Subcutaneous abdominal adipose tissue (tissue), 5 donors: ENCODE data around the gene POLR1G.

Experiments used
- H3K27ac ChIP-seq: one replicate; pipeline ENCODE4 v1.7.0; 2013; ENCODE audit warnings: low read depth, mild to moderate bottlenecking, inconsistent platforms, low read length, moderate library complexity
- H3K27me3 ChIP-seq, 5 donors: one replicate each; pipeline ENCODE4 v1.7.0; 2013; ENCODE audit warnings: low read length in 5 of 5, inconsistent platforms in 1 of 5; ENCODE audit not compliant: control insufficient read depth in 5 of 5, insufficient read depth in 4 of 5
- H3K36me3 ChIP-seq, 5 donors: one replicate each; pipeline ENCODE4 v1.7.0; 2013; ENCODE audit warnings: low read length in 5 of 5; ENCODE audit not compliant: control insufficient read depth in 5 of 5, insufficient read depth in 5 of 5
- H3K4me1 ChIP-seq, 5 donors: one replicate each; pipeline ENCODE4 v1.7.0; 2013; ENCODE audit warnings: low read length in 5 of 5, mild to moderate bottlenecking in 3 of 5, moderate library complexity in 1 of 5; ENCODE audit not compliant: control insufficient read depth in 5 of 5, insufficient read depth in 5 of 5
- H3K4me3 ChIP-seq, 5 donors: one replicate each; pipeline ENCODE4 v1.7.0; 2013; ENCODE audit warnings: low read length in 5 of 5, low read depth in 1 of 5
- H3K9ac ChIP-seq, 5 donors: one replicate each; pipeline ENCODE4 v1.7.0; 2013; ENCODE audit warnings: low read length in 5 of 5, mild to moderate bottlenecking in 4 of 5, moderate library complexity in 3 of 5
- H3K9me3 ChIP-seq, 5 donors: one replicate each; pipeline ENCODE4 v1.7.0; 2013; ENCODE audit warnings: low read length in 5 of 5; ENCODE audit not compliant: control insufficient read depth in 5 of 5
- donor health status: healthy.
- donor health status: healthy.
- donor health status: healthy.
- donor health status: healthy.
- donor health status: healthy.

The POLR1G gene

DNA sequence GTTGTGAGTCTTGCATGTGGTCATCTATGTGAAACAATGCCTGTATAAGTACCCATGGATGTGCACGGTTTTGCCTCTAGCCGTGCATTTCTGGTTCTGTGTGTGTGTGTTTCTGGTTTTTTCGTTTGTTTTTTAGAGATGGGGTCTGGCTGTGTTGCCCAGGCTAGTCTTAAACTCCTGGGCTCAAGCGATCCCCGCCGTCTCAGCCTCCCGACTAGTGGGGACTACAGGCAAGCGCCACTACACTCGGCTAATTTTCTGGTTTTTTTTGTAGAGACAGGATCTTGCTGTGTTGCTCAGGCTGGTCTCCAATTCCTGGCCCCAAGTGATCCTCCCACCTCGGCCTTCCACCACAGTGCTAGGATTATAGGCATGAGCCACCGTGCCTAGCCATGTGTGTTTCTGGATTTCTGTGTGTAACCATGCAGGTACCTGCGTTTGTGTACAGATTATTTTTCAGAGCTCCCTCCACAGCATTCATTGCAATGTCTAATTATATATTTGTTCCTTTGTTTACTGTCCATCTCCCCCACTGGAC is 45.5 kb downstream of the POLR1G start:
- Histone ChIP-seq H3K27ac (no peak overlapping the region), H3K27me3 (peaks cover 0 to 3% (median 0%) of the 10 kb centered on the region in 5 donors), H3K4me3 (peak overlapping the region in 4 of 5 donors; percentile 71 to 90 (median 83)), H3K9me3 (no peaks in the 10 kb centered on the region), H3K36me3 (no peaks in the 10 kb centered on the region), H3K9ac (no peak overlapping the region), H3K4me1 (peaks cover 4 to 41% (median 29%) of the 10 kb centered on the region in 5 donors)

DNA sequence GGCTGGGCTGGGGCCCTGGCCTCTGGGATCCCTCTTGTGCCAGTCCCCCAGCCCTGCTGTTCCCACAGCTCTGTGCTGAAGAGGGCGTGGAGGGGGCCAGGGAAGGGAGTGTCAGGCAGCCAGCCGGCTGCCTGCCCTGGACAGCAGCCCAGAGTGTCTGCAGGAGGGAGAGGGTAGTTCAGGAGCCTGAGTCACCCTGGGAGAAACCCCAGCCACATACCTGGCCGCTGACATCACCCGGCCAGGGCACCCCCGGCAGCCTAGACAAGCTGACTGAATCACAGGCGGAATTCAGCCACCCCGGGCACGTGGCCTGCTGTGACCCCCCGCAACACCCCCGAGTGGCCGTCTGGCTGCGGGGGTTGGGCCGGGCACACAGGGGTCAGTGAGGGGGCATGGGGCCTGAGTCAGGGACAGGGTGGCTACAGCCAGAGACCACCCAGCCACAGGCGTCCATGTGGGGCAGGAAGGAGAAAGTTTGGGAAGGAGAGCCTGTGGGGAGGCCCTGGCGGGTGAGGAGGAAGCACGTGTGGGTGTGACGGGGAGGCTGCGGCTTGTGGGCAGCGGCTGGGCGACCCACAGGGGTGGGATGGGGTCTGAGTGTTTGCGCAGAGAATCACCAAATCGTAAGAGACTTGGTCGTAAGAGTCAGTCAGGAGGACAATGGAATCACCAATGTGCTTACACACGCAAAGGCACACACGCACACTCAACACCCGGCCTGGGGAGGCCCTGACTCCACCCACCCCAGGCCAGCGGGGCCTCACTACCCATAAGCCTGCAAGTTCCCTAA is 49.5 kb downstream of the POLR1G start:
- Histone ChIP-seq H3K4me3 (peak overlapping the region in 1 of 5 donors; percentile 34), H3K9ac (peak overlapping the region in 2 of 5 donors; percentile 26 to 30), H3K9me3 (no peaks in the 10 kb centered on the region), H3K4me1 (peaks cover 4 to 31% (median 20%) of the 10 kb centered on the region in 5 donors), H3K27me3 (peaks cover 0 to 3% (median 0%) of the 10 kb centered on the region in 5 donors), H3K27ac (peak overlapping the region; percentile 67), H3K36me3 (no peaks in the 10 kb centered on the region)

DNA sequence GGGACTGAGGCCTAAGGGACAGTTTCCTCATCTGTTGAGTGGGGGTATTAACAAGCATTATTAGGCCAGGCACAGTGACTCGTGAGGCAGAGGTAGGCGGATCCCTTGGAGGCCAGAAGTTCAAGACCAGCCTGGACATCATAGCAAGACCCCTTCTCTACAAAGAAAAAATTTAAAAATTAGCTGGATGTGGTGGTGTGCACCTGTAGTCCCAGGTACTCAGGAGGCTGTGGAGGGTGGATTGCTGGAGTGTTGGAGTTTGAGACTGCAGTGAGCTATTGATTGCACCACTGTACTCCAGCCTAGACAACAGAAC is 50.0 kb downstream of the POLR1G start:
- no peaks in the 10 kb centered on the region for H3K36me3 ChIP-seq
- H3K27ac ChIP-seq, result peak overlapping the region; percentile 67
- peaks cover 0 to 3% (median 0%) of the 10 kb centered on the region in 5 donors for H3K27me3 ChIP-seq
- no peaks in the 10 kb centered on the region for H3K9me3 ChIP-seq
- peak overlapping the region in 2 of 5 donors; percentile 26 to 30 for H3K9ac ChIP-seq
- peaks cover 4 to 26% (median 17%) of the 10 kb centered on the region in 5 donors for H3K4me1 ChIP-seq
- peak overlapping the region in 1 of 5 donors; percentile 34 for H3K4me3 ChIP-seq

GRCh38 chr19:45457776-45458175 is 51.3 kb downstream of the POLR1G start:
- H3K4me1 ChIP-seq, result peaks cover 4 to 21% (median 15%) of the 10 kb centered on the region in 5 donors
- H3K9ac ChIP-seq, result no peak overlapping the region
- no peaks in the 10 kb centered on the region for H3K9me3 ChIP-seq
- peaks cover 0 to 3% (median 0%) of the 10 kb centered on the region in 5 donors for H3K27me3 ChIP-seq
- no peak overlapping the region for H3K27ac ChIP-seq
- no peaks in the 10 kb centered on the region for H3K36me3 ChIP-seq
- H3K4me3 ChIP-seq, result no peak overlapping the region
